CD4-positive, alpha-beta T cell treated with Interleukin-2 at 100 ng/mL for 4 hours (primary cell): ENCODE measurements around the gene PGLYRP1.

Experiments
- DNase-seq: peaks from one replicate; pipeline ENCODE4 v3.0.0-alpha.2; 2020; ENCODE audit warnings: low spot score

The PGLYRP1 gene, protein sequence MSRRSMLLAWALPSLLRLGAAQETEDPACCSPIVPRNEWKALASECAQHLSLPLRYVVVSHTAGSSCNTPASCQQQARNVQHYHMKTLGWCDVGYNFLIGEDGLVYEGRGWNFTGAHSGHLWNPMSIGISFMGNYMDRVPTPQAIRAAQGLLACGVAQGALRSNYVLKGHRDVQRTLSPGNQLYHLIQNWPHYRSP

DNA sequence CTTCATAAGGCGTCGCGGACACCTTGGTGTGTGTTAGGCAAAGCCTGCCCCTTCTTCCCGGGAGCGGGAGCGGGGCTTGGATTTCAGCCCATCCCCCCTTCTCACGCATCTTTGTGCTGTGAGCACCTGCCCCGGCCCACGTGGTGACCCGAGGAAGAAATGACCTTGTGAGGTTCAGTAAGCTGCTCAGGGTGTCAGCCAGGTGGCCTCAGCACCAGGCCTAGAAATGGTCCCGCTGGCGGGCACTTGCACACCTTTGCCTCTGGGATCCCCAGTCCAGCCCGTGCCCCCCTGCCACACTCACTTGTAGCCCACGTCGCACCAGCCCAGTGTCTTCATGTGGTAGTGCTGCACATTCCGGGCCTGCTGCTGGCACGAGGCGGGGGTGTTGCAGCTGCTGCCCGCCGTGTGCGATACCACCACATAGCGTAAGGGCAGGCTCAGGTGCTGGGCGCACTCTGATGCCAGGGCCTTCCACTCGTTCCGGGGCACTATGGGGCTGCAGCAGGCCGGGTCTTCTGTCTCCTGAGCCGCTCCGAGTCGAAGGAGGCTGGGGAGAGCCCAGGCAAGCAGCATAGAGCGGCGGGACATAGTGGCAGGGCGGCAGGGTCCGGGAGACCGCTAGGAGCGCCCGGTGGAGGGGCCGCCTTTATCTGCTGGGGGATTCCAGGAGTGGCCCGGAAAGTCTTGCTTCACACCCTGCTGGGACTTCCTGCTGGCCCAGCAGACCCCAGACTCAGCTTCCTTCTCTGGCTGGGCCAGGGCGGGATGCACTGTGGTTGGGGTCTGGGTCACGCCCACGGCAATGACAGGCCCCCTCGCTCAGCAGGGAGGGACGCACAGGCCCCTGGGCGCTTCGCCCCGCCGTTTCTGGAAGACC, at the start of gene PGLYRP1:
Gene PGLYRP1 (minus strand): TSS at position 623 of the 880 bp plus-strand sequence. CDS start 32 bp downstream, at position 591.
- no peak for DNase-seq

GRCh38 chr19:46069806-46070341, 47.0 kb upstream of the PGLYRP1 start:
- DNase-seq, result no peak

GRCh38 chr19:46068345-46069258, 45.7 kb upstream of the PGLYRP1 start:
- DNase-seq, result no peak

- no peak for DNase-seq
Measured at GRCh38 chr19:46067691-46068090, 44.8 kb upstream of the PGLYRP1 start.

- no peak for DNase-seq
Measured at GRCh38 chr19:46066471-46066870, 43.6 kb upstream of the PGLYRP1 start.

DNA sequence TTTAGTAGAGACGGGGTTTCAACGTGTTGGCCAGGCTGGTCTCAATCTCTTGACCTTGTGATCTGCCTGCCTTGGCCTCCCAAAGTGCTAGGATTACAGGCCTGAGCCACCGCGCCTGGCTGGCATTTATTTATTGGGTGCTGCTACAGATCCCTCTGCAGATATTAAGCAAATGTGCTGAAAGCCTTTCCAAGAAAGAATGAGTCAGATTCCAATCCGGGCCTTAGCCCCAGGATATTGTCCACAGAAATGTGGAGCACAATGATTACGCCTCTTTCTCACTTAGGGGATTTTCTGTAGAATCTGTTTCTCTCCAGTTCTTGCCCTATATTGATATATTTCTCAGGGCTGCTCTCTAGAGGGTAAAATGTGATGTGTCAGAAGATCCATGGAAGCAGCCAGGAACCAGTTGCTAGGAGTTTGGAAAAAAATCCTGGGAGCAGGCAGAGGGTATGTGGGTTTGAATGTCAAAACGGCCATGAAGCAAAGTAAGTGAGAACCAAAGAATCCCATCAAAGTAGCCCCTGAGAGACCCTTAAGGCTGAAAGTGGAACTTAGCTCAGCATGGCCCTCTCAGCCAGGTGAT, 42.7 kb upstream of the PGLYRP1 start:
- no peak for DNase-seq

- DNase-seq, result no peak
Measured at GRCh38 chr19:46063201-46063600, 40.3 kb upstream of the PGLYRP1 start.

DNA sequence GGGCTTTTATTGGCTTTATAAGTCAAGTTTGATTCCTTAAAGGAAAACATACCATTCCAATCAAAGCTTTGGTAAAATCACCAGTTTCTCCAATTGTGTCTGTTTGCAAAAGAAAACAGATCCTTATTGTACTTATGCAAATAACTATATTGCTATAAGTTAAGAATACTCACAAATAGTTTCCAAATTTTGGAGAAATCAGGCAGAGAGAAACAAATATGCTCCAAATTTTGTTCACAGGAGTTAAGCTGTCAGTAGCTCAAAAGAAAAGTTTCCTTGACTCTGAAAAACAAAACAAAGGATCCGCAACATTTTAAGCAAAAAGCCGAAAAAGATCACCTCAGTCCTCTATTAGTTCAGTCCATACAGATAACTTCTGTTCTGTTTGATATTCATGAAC, 37.2 kb upstream of the PGLYRP1 start:
- no peak for DNase-seq

DNA sequence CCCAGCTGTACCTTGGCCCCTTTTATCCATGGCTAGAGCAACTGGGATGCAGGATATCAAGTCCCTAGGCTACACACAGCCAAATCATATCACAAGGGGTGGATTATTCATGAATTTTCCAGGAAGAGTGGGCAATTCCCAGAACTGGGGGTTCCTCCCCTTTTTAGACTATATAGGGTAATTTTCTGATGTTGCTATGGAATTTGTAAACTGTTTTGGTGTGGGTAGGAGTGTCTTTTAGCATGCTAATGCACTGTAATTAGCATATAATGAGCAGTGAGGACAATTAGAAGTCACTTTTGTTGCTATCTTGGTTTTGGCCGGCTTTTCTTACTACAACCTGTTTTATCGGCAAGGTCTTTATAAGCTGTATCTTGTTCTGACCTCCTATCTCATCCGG, 35.9 kb upstream of the PGLYRP1 start:
- no peak for DNase-seq

GRCh38 chr19:46056536-46056935, 33.7 kb upstream of the PGLYRP1 start:
- no peak for DNase-seq

- DNase-seq, result no peak
Measured at GRCh38 chr19:46052896-46053295, 30.0 kb upstream of the PGLYRP1 start.

DNA sequence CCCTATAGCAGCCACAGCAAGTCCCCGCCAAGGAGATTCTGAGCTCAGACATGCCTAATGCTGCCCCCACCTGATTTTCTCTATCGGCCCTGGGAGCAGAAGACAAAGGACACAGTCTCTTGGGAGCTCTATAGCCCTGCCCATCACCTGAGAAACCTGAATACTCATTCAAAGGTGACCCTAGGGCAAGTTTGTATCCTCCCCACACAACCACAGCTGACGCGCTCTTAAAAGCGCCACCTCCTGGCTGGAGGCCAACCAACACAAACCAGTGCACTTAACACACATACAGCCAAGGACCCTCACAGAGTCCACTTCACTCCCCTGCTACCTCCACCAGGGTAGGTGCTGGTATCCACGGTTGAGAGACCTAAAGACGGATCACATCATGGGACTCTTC, 26.7 kb upstream of the PGLYRP1 start:
- no peak for DNase-seq

- DNase-seq, result no peak
Measured at GRCh38 chr19:46043519-46043918, 20.7 kb upstream of the PGLYRP1 start.

- DNase-seq, result no peak
Measured at GRCh38 chr19:46042252-46042883, 19.5 kb upstream of the PGLYRP1 start.

GRCh38 chr19:46040952-46041500, 18.2 kb upstream of the PGLYRP1 start, which contains the start of gene IGFL4:
IGFL4 (minus strand) TSS chr19:46041002; CDS start chr19:46040962, 40 bp downstream.
- DNase-seq, result no peak

- DNase-seq, result no peak
Measured at GRCh38 chr19:46040125-46040524, 17.3 kb upstream of the PGLYRP1 start.

DNA sequence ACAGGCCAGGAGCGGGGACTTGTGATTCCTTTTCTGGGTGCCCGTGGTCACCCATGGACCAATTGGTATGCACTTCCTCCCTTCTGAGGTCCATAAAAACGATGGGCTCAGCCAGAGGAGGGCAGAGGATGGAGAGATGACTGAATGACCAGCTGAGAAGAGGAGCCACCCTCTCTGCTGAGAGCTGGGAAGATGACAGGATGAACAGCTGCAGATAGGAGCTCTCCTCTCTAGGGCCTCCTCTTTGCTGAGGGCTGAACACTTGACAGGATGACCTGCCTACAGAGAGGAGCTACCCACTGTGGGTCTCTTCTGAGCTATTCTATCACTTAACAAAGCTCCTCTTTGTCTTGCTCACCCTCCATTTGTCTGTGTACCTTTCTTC, 13.9 kb upstream of the PGLYRP1 start:
- no peak for DNase-seq

DNA sequence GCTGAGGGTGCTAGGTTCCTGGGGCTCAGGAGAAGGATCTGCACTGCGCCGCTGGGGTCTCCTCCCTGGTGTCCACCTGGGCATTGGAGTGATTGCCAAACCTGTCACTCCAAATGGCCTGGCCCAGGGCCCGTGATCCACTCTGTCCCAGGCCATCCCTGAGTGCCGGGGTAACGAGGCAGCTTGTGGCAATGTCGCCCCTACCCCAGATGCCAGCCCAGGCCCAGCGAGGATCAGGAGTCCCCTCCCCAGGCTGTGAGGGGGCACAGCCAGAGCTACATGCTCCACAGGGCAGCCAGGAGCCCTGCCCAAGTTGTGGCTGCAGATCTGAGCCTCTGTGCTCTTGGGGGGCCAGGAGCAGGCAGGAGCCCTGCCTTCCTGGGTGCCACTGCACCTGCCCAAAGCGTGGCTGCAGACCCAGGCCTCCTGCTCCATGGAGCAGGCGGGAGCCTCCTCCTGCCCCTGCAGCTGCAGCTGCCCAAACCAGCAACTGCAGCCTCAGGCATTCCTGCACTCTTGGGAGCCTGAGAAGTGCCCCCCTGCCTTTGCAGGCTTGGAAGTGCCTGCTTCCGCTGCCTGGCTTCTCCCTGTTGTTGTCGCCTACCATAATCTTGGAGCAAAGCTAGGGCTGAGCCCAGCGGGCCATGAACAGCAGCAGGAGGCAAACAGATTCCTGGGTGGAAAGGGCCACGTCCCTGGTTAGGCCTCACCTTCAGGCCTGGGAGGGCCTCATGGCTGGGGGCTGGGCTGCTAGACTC, 13.3 kb upstream of the PGLYRP1 start:
- no peak for DNase-seq

DNA sequence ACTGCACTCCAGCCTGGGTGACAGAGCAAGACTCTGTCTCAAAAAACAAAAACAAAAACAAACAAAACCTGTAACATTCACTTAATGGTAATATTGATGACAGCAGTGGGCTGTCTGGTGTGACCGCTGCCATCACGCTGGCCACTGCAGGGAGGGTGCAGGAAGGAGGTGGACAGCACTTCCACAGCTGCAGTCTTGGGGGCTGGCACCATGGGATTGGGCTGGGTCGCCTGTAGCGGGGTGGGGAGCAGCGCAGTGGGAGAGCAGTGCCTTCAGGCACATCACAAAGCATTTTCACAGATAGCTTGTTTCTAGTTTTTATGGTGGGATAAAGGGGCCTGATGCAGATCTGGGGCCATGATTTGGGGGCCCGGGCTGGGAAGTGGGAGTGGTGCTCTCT, 12.7 kb upstream of the PGLYRP1 start:
- no peak for DNase-seq

GRCh38 chr19:46033401-46033800, 10.5 kb upstream of the PGLYRP1 start:
- no peak for DNase-seq
